Upper lobe of right lung (tissue), 1 donor: ENCODE results near the gene HOXB3. TPM values are rescaled to one million over a fixed set of nuclear protein-coding genes. Genes with fewer than 3 reads are reported as not detected.
A peak's percentile ranks its signal among the peaks of the same experiment; 100 is the strongest.

Experiments used
- ATAC-seq: fragments of 200-7000 bp; cut with Tn5 transposase; one replicate; pipeline ENCODE4 v1.9.1; 2020; ENCODE audit warnings: mild to moderate bottlenecking, moderate library complexity
- DNase-seq: peaks from one replicate; pipeline ENCODE4 v3.0.0-alpha.2; 2020
- H3K27ac ChIP-seq: fragments of 200-600 bp; one replicate; pipeline ENCODE4 v1.8.0; 2022
- H3K27me3 ChIP-seq: fragments of 200-600 bp; one replicate; pipeline ENCODE4 v1.8.0; 2022; ENCODE audit warnings: mild to moderate bottlenecking
- H3K36me3 ChIP-seq: fragments of 200-600 bp; one replicate; pipeline ENCODE4 v1.8.0; 2022
- H3K4me1 ChIP-seq: fragments of 200-600 bp; one replicate; pipeline ENCODE4 v1.8.0; 2022
- H3K4me3 ChIP-seq: fragments of 200-600 bp; one replicate; pipeline ENCODE4 v1.8.0; 2022; ENCODE audit warnings: mild to moderate bottlenecking
- H3K9me3 ChIP-seq: fragments of 200-600 bp; one replicate; pipeline ENCODE4 v1.8.0; 2022
- CTCF ChIP-seq: fragments of 200-600 bp; IDR thresholded peaks from one replicate; pipeline ENCODE4 v1.8.0; 2022; ENCODE audit warnings: antibody characterized with exemption
- intact Hi-C: fragments of 100-400 bp; cut with DNase I; formaldehyde crosslinking; loops from one replicate; pipeline ENCODE4 v1.11.0; 2022
- total RNA-seq: library from RNA; stranded (reverse); fragmentation: NEBNext Ultra II Directional; extraction: Animal tissue kit (Norgen Biotek cat#: 25700); gene quantifications from one replicate; pipeline ENCODE4 v1.2.1, GENCODE V29; 2021
- donor health status: DM: no; HTN: yes; CAD: no; lungs with severe emphysema.

HOXB3 gene
- total RNA-seq, 1 donor from 2014 or later, result 13.3 TPM

DNA sequence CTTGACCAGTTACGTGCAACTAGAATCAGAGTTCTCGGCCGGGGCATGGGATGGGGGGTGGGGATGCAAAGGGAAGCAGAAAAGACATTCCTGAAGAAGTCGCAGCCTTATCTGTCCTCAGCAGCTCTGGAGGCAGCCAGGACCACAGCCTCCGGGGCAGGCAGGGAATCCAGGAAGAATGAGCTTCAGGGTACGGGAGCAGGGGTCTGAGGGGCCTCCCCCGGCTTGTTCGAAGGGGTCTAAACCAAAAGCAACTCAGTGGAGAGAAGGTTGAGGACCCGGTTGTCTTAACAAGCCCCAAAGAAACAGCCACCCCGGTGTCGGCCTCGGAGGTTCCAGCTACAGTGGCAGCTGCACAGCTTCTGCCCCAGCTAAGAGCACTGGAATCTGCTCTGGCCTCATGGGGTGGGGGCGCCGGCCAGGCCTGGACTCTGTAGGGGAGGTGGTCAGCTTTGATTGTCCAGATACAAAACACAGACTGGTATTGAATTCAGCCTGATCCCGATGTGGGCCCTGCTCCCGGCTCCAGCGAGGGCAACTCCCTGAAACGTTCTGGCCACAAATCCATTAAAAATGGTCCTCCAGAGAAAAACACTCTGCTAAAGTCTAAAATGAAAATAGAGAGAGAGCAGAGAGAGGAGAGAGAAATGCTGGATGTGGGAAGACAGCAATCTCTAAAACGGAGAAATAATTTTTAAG is 19.6 kb downstream of the HOXB3 start:
- ATAC-seq, result no peak
- Histone ChIP-seq H3K9me3 (no peaks in the 10 kb centered on the region), H3K27ac (peak overlapping the region; percentile 83), H3K4me1 (peaks cover 24% of the 10 kb centered on the region), H3K4me3 (peak overlapping the region; percentile 39), H3K27me3 (peaks cover 66% of the 10 kb centered on the region), H3K36me3 (no peaks in the 10 kb centered on the region)
- intact Hi-C loops, result no loop called here
- no peak for TF ChIP-seq CTCF
- DNase-seq, result no peak

DNA sequence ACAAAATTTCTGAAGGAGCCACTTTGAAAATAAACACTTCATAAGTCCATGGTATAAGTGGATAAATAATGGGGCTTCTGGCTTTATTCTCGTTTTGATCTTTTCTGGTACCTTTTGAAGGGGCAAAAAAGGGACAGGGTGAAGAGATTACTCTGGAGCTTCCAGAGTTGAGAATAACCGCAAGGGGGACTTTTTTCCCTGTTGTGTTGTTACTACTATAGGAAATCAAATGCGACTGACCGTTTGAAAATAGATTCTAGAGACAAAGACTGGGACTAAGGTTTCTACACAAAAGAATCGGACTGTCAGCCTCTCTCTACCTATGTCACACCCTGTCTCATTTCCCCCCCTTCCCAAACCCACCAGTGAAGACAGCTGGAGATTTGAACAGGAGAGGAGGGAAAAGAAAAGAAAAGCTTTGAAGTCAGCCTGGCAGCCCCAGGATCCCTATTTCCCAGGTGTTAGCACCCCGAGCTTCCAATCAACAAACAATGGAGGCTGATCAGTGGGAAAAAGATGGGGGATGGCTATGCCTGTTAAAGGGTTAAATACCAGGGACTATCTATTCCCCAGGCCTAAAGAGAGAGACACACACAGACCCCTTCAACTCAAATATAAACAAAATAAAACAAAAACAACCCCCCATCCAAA is 20.2 kb downstream of the HOXB3 start:
- Histone ChIP-seq H3K36me3 (no peaks in the 10 kb centered on the region), H3K27ac (peak overlapping the region; percentile 83), H3K4me1 (peaks cover 24% of the 10 kb centered on the region), H3K4me3 (peak overlapping the region; percentile 39), H3K9me3 (no peaks in the 10 kb centered on the region), H3K27me3 (peaks cover 62% of the 10 kb centered on the region)
- DNase-seq (no peak), ATAC-seq (no peak)
- intact Hi-C loops, result no loop called here
- TF ChIP-seq CTCF, result no peak

DNA sequence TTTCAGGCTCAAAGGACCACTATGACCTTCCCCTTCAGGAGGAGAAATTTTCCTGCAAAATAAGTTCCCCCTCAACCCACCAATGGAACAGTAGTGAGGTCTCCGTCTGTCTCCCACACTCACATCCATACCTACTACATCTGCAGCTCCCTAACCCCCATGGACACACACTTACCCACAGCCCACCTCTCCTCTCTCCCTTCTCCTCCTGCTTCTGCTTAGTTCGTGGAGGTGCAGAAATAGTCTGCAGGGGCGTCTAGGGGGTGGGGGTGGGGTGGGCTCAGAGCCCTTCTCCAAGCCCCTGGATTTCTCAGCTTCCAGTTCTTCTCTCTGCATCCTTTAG is 20.8 kb downstream of the HOXB3 start:
- Histone ChIP-seq H3K9me3 (no peaks in the 10 kb centered on the region), H3K27me3 (peaks cover 67% of the 10 kb centered on the region), H3K36me3 (no peaks in the 10 kb centered on the region), H3K4me1 (peaks cover 24% of the 10 kb centered on the region), H3K27ac (peak overlapping the region; percentile 83), H3K4me3 (peak overlapping the region; percentile 39)
- ATAC-seq (no peak), DNase-seq (no peak)
- no peak for TF ChIP-seq CTCF
- intact Hi-C loops, result no loop called here

DNA sequence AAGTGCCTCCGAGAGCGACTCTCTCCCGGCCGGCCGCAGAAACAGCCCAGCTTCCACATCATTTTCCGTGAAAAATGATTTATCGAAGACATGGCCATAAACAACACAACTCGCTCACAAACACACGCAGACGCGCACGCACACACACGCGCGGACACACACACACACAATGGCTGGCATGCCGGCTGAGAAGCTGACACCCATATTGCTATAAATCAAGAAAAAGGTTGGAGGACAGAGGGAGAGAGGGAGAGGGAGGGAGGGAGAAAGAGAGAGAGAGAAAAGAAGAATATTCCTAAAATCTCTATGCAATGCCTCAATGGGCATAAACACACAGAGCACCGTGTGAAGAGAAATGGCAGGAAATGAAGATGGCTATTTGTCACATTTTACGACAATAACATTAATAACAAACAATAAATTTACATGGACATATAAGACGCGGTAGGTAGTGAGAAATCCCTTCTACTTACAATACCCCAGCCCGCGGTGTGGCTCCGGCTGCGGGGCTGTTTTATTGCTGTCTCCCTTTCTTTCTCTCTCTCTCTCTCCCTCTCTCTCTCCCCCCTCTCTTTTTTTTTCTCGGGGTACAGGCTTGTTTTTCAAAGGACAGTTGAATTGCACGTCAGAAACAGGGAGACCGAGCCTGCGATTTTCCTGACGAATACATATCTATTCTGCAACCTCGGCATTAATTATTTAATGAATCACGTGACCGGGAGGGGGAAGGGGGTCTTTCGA is 21.4 kb downstream of the HOXB3 start:
- TF ChIP-seq CTCF, result no peak
- DNase-seq, result no peak
- no peaks in the 10 kb centered on the region for H3K36me3 ChIP-seq
- H3K4me1 ChIP-seq, result peaks cover 24% of the 10 kb centered on the region
- peaks cover 66% of the 10 kb centered on the region for H3K27me3 ChIP-seq
- ATAC-seq, result no peak
- peak overlapping the region; percentile 39 for H3K4me3 ChIP-seq
- peak overlapping the region; percentile 11 for H3K27ac ChIP-seq
- intact Hi-C loops, result no loop called here
- H3K9me3 ChIP-seq, result no peaks in the 10 kb centered on the region

- no peak for ATAC-seq
- Histone ChIP-seq H3K36me3 (no peaks in the 10 kb centered on the region), H3K4me1 (peaks cover 24% of the 10 kb centered on the region), H3K27ac (peak overlapping the region; percentile 11), H3K27me3 (peaks cover 61% of the 10 kb centered on the region), H3K4me3 (peak overlapping the region; percentile 39), H3K9me3 (no peaks in the 10 kb centered on the region)
- intact Hi-C loops, result no loop called here
- no peak for DNase-seq
- no peak for TF ChIP-seq CTCF
These were observed 22.2 kb downstream of the HOXB3 start for GRCh38 chr17:48567646-48568354.
